ENCODE measurements around the gene PTPN4.

DNA sequence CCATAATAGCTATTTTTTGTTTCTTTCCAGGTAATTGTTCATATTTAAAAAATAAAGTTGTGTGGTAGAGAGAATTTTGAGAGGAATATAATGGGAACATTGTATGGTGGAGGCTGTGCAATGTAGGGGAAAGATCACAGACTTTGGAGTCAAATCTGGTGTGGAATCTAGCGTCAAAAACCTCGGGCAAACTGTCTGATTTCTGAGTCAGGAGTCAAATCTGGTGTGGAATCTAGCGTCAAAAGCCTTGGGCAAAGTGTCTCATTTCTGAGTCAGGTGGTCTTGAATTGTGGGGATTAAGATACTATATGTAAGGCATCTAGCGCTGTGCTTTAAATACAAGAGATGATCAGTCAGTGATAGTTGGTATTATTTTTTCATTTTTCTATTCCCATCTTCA lies 5.1 kb downstream of the PTPN4 start:
- TF ChIP-seq, protein P1, sequence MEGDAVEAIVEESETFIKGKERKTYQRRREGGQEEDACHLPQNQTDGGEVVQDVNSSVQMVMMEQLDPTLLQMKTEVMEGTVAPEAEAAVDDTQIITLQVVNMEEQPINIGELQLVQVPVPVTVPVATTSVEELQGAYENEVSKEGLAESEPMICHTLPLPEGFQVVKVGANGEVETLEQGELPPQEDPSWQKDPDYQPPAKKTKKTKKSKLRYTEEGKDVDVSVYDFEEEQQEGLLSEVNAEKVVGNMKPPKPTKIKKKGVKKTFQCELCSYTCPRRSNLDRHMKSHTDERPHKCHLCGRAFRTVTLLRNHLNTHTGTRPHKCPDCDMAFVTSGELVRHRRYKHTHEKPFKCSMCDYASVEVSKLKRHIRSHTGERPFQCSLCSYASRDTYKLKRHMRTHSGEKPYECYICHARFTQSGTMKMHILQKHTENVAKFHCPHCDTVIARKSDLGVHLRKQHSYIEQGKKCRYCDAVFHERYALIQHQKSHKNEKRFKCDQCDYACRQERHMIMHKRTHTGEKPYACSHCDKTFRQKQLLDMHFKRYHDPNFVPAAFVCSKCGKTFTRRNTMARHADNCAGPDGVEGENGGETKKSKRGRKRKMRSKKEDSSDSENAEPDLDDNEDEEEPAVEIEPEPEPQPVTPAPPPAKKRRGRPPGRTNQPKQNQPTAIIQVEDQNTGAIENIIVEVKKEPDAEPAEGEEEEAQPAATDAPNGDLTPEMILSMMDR (IDR thresholded peaks at IDR 0.05; ENCODE audit: low read length): no peak
- TF ChIP-seq EZH2phosphoT487 (IDR thresholded peaks at IDR 0.05; ENCODE audit: low read length) (no peak), EZH2 (optimal IDR thresholded peaks at IDR 0.05; ENCODE audit: low read depth, low read length) (no peak)

All from MM.1S (cell line).